ENCODE results near the gene TSEN34.
"Not testable (repeated sequence)": the region's sequence is repeated elsewhere in the genome, so short reads cannot be mapped to it uniquely, and the experiment has no call there.

The TSEN34 gene

GRCh38 chr19:54181894-54182293 lies 9.2 kb upstream of the TSEN34 start:
- H3K4me2 ChIP-seq (ENCODE audit: low read length, poor library complexity, severe bottlenecking); H4K91ac ChIP-seq (ENCODE audit: low read length); H2AFZ ChIP-seq (ENCODE audit: low read depth, low read length); H3K9me3 ChIP-seq (ENCODE audit: control insufficient read depth, low read length); H2BK12ac ChIP-seq (ENCODE audit: low read length in 2 of 2); H2AK5ac ChIP-seq (ENCODE audit: low read length, severe bottlenecking); H2BK120ac ChIP-seq (ENCODE audit: low read depth, low read length); H3K4ac ChIP-seq (ENCODE audit: low read depth in 1 of 2, low read length in 2 of 2); H3K4me3 ChIP-seq (ENCODE audit: insufficient read depth in 1 of 2, low read depth in 1 of 2, low read length in 2 of 2); H3K4me1 ChIP-seq (ENCODE audit: control insufficient read depth, insufficient read depth, low read depth, low read length); H2BK15ac ChIP-seq (ENCODE audit: low read depth, poor library complexity, severe bottlenecking); H2BK5ac ChIP-seq (ENCODE audit: low read depth, low read length, poor library complexity, severe bottlenecking); H3K23ac ChIP-seq (ENCODE audit: low read length in 2 of 2); H3K27me3 ChIP-seq (ENCODE audit: control insufficient read depth in 1 of 2, insufficient read depth in 1 of 2, low read length in 2 of 2); H3K14ac ChIP-seq (ENCODE audit: low read length in 2 of 2); DNase-seq; H4K8ac ChIP-seq (ENCODE audit: low read length); H3K9ac ChIP-seq (ENCODE audit: low read length); H3K27ac ChIP-seq (ENCODE audit: low read length, poor library complexity, severe bottlenecking); H3K18ac ChIP-seq (ENCODE audit: low read depth in 1 of 2, low read length in 2 of 2): not testable (repeated sequence)
- Histone ChIP-seq H3K79me1 (replicated peaks; ENCODE audit: low read length, poor library complexity, severe bottlenecking) (peaks cover 48% of the 10 kb centered on the region), H3K36me3 (ENCODE audit: control insufficient read depth in 1 of 2, insufficient read depth in 2 of 2, low read depth in 1 of 2, low read length in 2 of 2) (peaks cover 51 to 54% of the 10 kb centered on the region in 2 experiments)
- 89% methylated on average over 1 of the region's 3 CpGs for WGBS

DNA sequence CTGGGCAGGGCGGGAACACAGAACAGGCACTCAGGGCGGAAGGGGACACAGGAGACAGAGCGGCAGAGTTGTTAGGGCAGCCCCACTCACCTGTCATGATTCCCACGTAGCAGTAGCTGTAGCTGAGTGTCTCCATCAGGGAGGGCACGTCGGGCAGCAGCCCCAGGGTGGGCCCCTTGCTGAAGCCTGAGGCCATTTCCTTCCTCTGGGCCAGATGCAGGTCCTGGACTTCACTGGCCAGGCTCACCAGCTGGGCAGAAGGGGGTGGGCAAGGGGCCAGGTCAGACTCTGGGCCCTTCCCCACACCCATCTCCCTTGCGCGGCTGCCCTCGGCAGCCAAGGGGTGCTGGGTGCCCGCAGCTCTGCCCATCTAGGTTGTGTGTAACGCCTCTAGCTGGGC lies 7.7 kb upstream of the TSEN34 start:
- no peaks in the 10 kb centered on the region for H3K27me3 ChIP-seq (ENCODE audit: control insufficient read depth in 1 of 2, insufficient read depth in 1 of 2, low read length in 2 of 2)
- no peak overlapping the region for H3K27ac ChIP-seq (ENCODE audit: low read length, poor library complexity, severe bottlenecking)
- H3K4me3 ChIP-seq (ENCODE audit: insufficient read depth in 1 of 2, low read depth in 1 of 2, low read length in 2 of 2), result no peak overlapping the region
- no peak overlapping the region for H2BK120ac ChIP-seq (ENCODE audit: low read depth, low read length)
- no peak overlapping the region for H4K91ac ChIP-seq (ENCODE audit: low read length)
- 97% methylated on average over 11 of the region's 11 CpGs for WGBS
- no peak overlapping the region for H3K4ac ChIP-seq (ENCODE audit: low read depth in 1 of 2, low read length in 2 of 2)
- H2BK5ac ChIP-seq (ENCODE audit: low read depth, low read length, poor library complexity, severe bottlenecking), result no peak overlapping the region
- no peak overlapping the region for H2AFZ ChIP-seq (ENCODE audit: low read depth, low read length)
- no peaks in the 10 kb centered on the region for H3K9me3 ChIP-seq (ENCODE audit: control insufficient read depth, low read length)
- H2BK15ac ChIP-seq (ENCODE audit: low read depth, poor library complexity, severe bottlenecking), result no peak overlapping the region
- no peak overlapping the region for H3K23ac ChIP-seq (ENCODE audit: low read length in 2 of 2)
- no peak overlapping the region for H3K9ac ChIP-seq (ENCODE audit: low read length)
- peaks cover 52% of the 10 kb centered on the region for H3K79me1 ChIP-seq (replicated peaks; ENCODE audit: low read length, poor library complexity, severe bottlenecking)
- no peak overlapping the region for H3K14ac ChIP-seq (ENCODE audit: low read length in 2 of 2)
- no peak overlapping the region for H3K4me2 ChIP-seq (ENCODE audit: low read length, poor library complexity, severe bottlenecking)
- H2AK5ac ChIP-seq (ENCODE audit: low read length, severe bottlenecking), result no peak overlapping the region
- H2BK12ac ChIP-seq (ENCODE audit: low read length in 2 of 2), result no peak overlapping the region
- no peak overlapping the region for H4K8ac ChIP-seq (ENCODE audit: low read length)
- peaks cover 51 to 52% of the 10 kb centered on the region in 2 experiments for H3K36me3 ChIP-seq (ENCODE audit: control insufficient read depth in 1 of 2, insufficient read depth in 2 of 2, low read depth in 1 of 2, low read length in 2 of 2)
- no peak overlapping the region for H3K18ac ChIP-seq (ENCODE audit: low read depth in 1 of 2, low read length in 2 of 2)
- no peak for DNase-seq
- H3K4me1 ChIP-seq (ENCODE audit: control insufficient read depth, insufficient read depth, low read depth, low read length), result peaks cover 10% of the 10 kb centered on the region

- Histone ChIP-seq H4K8ac (ENCODE audit: low read length) (no peak overlapping the region), H2BK15ac (ENCODE audit: low read depth, poor library complexity, severe bottlenecking) (no peak overlapping the region), H3K27me3 (ENCODE audit: control insufficient read depth in 1 of 2, insufficient read depth in 1 of 2, low read length in 2 of 2) (no peaks in the 10 kb centered on the region), H3K23ac (ENCODE audit: low read length in 2 of 2) (no peak overlapping the region), H3K27ac (ENCODE audit: low read length, poor library complexity, severe bottlenecking) (no peak overlapping the region), H3K4me3 (ENCODE audit: insufficient read depth in 1 of 2, low read depth in 1 of 2, low read length in 2 of 2) (no peak overlapping the region), H2AFZ (ENCODE audit: low read depth, low read length) (no peak overlapping the region), H3K4me2 (ENCODE audit: low read length, poor library complexity, severe bottlenecking) (no peak overlapping the region), H3K79me1 (replicated peaks; ENCODE audit: low read length, poor library complexity, severe bottlenecking) (peaks cover 29% of the 10 kb centered on the region), H4K91ac (ENCODE audit: low read length) (no peak overlapping the region), H3K14ac (ENCODE audit: low read length in 2 of 2) (no peak overlapping the region), H3K36me3 (ENCODE audit: control insufficient read depth in 1 of 2, insufficient read depth in 2 of 2, low read depth in 1 of 2, low read length in 2 of 2) (peaks cover 21 to 32% of the 10 kb centered on the region in 2 experiments), H3K4ac (ENCODE audit: low read depth in 1 of 2, low read length in 2 of 2) (no peak overlapping the region), H3K9ac (ENCODE audit: low read length) (peak overlapping the region; percentile 30), H2BK120ac (ENCODE audit: low read depth, low read length) (no peak overlapping the region), H3K4me1 (ENCODE audit: control insufficient read depth, insufficient read depth, low read depth, low read length) (peaks cover 10% of the 10 kb centered on the region), H3K9me3 (ENCODE audit: control insufficient read depth, low read length) (no peaks in the 10 kb centered on the region), H2AK5ac (ENCODE audit: low read length, severe bottlenecking) (no peak overlapping the region), H2BK5ac (ENCODE audit: low read depth, low read length, poor library complexity, severe bottlenecking) (no peak overlapping the region), H2BK12ac (ENCODE audit: low read length in 2 of 2) (no peak overlapping the region), H3K18ac (ENCODE audit: low read depth in 1 of 2, low read length in 2 of 2) (no peak overlapping the region)
- 98% methylated on average over 8 of the region's 8 CpGs for WGBS
- DNase-seq, result no peak
These were observed 4.8 kb upstream of the TSEN34 start for GRCh38 chr19:54186351-54186750.

- H4K91ac ChIP-seq (ENCODE audit: low read length), result no peak overlapping the region
- WGBS, result 95% methylated on average over 10 of the region's 11 CpGs
- peaks cover 20 to 32% of the 10 kb centered on the region in 2 experiments for H3K36me3 ChIP-seq (ENCODE audit: control insufficient read depth in 1 of 2, insufficient read depth in 2 of 2, low read depth in 1 of 2, low read length in 2 of 2)
- H3K79me1 ChIP-seq (replicated peaks; ENCODE audit: low read length, poor library complexity, severe bottlenecking), result peaks cover 29% of the 10 kb centered on the region
- H3K9ac ChIP-seq (ENCODE audit: low read length), result peak overlapping the region; percentile 26
- H3K4me1 ChIP-seq (ENCODE audit: control insufficient read depth, insufficient read depth, low read depth, low read length), result peaks cover 11% of the 10 kb centered on the region
- H3K9me3 ChIP-seq (ENCODE audit: control insufficient read depth, low read length), result no peaks in the 10 kb centered on the region
- peak overlapping the region in 1 of 2 experiments; percentile 23 for H3K23ac ChIP-seq (ENCODE audit: low read length in 2 of 2)
- no peak overlapping the region for H2BK12ac ChIP-seq (ENCODE audit: low read length in 2 of 2)
- H2BK120ac ChIP-seq (ENCODE audit: low read depth, low read length), result no peak overlapping the region
- H2AFZ ChIP-seq (ENCODE audit: low read depth, low read length), result no peak overlapping the region
- H3K27me3 ChIP-seq (ENCODE audit: control insufficient read depth in 1 of 2, insufficient read depth in 1 of 2, low read length in 2 of 2), result no peaks in the 10 kb centered on the region
- H3K4me2 ChIP-seq (ENCODE audit: low read length, poor library complexity, severe bottlenecking), result no peak overlapping the region
- H2BK15ac ChIP-seq (ENCODE audit: low read depth, poor library complexity, severe bottlenecking), result no peak overlapping the region
- no peak overlapping the region for H2AK5ac ChIP-seq (ENCODE audit: low read length, severe bottlenecking)
- H4K8ac ChIP-seq (ENCODE audit: low read length), result no peak overlapping the region
- H3K27ac ChIP-seq (ENCODE audit: low read length, poor library complexity, severe bottlenecking), result no peak overlapping the region
- no peak overlapping the region for H3K4me3 ChIP-seq (ENCODE audit: insufficient read depth in 1 of 2, low read depth in 1 of 2, low read length in 2 of 2)
- no peak overlapping the region for H3K4ac ChIP-seq (ENCODE audit: low read depth in 1 of 2, low read length in 2 of 2)
- H3K14ac ChIP-seq (ENCODE audit: low read length in 2 of 2), result peak overlapping the region in 1 of 2 experiments; percentile 7
- DNase-seq, result no peak
- no peak overlapping the region for H2BK5ac ChIP-seq (ENCODE audit: low read depth, low read length, poor library complexity, severe bottlenecking)
- no peak overlapping the region for H3K18ac ChIP-seq (ENCODE audit: low read depth in 1 of 2, low read length in 2 of 2)
These were observed 4.2 kb upstream of the TSEN34 start for GRCh38 chr19:54186934-54187381.

All from mesenchymal stem cell (in vitro differentiated cells and primary cell).